Liver (tissue), 3 donors: ENCODE results near the gene ZNF506.

Experiments
- FOXA1 ChIP-seq: IDR thresholded peaks from 2 replicates; pipeline ENCODE4 v1.6.1; 2016; ENCODE audit warnings: antibody characterized with exemption
- GABPA ChIP-seq, 2 donors: IDR thresholded peaks in 1 of 2; conservative IDR thresholded peaks in 1 of 2; 2 replicates each; pipeline ENCODE4 v1.6.1; 2016; ENCODE audit warnings: antibody characterized with exemption in 2 of 2, mild to moderate bottlenecking in 1 of 2, moderate library complexity in 1 of 2
- HNF4A ChIP-seq, 2 donors: conservative IDR thresholded peaks; 2 replicates each; pipeline ENCODE4 v1.6.1; 2016; ENCODE audit warnings: antibody characterized with exemption in 2 of 2, mild to moderate bottlenecking in 2 of 2
- RAD21 ChIP-seq, 2 donors: IDR thresholded peaks; 2 replicates each; pipeline ENCODE4 v1.6.1; 2016; ENCODE audit warnings: antibody characterized with exemption in 2 of 2, mild to moderate bottlenecking in 2 of 2
- TAF1 ChIP-seq: conservative IDR thresholded peaks from 2 replicates; pipeline ENCODE4 v1.6.1; 2016; ENCODE audit warnings: antibody characterized with exemption, mild to moderate bottlenecking
- YY1 ChIP-seq: IDR thresholded peaks from 2 replicates; pipeline ENCODE4 v1.6.1; 2016; ENCODE audit warnings: antibody characterized with exemption, mild to moderate bottlenecking
- TF ChIP-seq, protein P1 (sequence below): fragments of 150-350 bp; IDR thresholded peaks from 2 replicates; pipeline ENCODE4 v1.5.1; 2017; ENCODE audit warnings: improper control_type of control experiment, low read depth, low read length; ENCODE audit not compliant: missing input control
- TF ChIP-seq, protein P2 (sequence below): IDR thresholded peaks from 2 replicates; pipeline ENCODE4 v1.6.1; 2016; ENCODE audit warnings: antibody characterized with exemption
- TF ChIP-seq, protein P3 (sequence below): IDR thresholded peaks from 2 replicates; pipeline ENCODE4 v1.6.1; 2016; ENCODE audit warnings: antibody characterized with exemption
- TF ChIP-seq, protein P4 (sequence below): IDR thresholded peaks from 2 replicates; pipeline ENCODE4 v1.6.1; 2016; ENCODE audit warnings: antibody characterized with exemption
- TF ChIP-seq, protein P5 (sequence below): IDR thresholded peaks from 2 replicates; pipeline ENCODE4 v1.6.1; 2016; ENCODE audit warnings: antibody characterized with exemption, mild to moderate bottlenecking
- donor health status: healthy.
- donor health status: healthy.

DNA sequence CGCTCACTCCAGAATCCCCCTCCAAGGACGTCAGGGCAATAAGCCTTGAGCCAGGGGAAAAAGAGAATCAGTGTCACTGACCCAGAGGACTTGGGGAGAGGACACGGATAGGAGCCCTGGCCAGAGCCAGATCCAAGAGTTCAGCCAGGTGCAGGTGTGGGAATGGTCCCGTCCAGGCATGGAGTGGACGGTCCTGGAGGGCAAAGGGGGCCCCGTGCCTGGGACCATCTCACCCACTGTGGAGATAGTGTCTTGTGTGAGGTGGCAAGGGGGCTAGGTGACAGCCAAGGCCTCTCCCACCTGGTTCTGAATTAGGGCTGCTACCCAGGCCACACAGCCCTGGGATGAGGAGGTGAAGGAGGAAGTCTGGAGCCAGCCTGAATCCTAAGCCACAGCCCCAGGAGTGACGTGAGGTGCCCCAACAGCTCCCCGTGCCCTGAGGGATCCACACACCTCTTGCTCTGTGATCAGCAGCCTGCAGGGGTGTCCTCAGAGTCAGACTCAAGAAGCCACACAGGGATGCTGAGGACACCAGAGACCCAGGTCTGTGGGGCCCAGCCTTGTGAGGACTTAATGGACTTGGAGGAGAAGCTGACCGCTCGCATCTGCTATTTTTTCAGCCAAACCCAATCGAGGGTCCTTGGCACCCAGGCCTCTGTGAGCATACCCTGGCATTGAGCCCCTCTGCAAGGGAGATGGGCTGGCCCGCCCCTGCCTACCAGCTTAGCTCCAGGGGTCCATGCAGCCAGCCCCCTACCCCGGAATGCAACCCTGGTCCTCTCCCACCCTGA, 72.2 kb downstream of the ZNF506 start:
- no peak for TF ChIP-seq YY1
- TF ChIP-seq, protein P1, sequence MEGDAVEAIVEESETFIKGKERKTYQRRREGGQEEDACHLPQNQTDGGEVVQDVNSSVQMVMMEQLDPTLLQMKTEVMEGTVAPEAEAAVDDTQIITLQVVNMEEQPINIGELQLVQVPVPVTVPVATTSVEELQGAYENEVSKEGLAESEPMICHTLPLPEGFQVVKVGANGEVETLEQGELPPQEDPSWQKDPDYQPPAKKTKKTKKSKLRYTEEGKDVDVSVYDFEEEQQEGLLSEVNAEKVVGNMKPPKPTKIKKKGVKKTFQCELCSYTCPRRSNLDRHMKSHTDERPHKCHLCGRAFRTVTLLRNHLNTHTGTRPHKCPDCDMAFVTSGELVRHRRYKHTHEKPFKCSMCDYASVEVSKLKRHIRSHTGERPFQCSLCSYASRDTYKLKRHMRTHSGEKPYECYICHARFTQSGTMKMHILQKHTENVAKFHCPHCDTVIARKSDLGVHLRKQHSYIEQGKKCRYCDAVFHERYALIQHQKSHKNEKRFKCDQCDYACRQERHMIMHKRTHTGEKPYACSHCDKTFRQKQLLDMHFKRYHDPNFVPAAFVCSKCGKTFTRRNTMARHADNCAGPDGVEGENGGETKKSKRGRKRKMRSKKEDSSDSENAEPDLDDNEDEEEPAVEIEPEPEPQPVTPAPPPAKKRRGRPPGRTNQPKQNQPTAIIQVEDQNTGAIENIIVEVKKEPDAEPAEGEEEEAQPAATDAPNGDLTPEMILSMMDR = no peak
- TF ChIP-seq FOXA1 = no peak
- TF ChIP-seq, protein P2, sequence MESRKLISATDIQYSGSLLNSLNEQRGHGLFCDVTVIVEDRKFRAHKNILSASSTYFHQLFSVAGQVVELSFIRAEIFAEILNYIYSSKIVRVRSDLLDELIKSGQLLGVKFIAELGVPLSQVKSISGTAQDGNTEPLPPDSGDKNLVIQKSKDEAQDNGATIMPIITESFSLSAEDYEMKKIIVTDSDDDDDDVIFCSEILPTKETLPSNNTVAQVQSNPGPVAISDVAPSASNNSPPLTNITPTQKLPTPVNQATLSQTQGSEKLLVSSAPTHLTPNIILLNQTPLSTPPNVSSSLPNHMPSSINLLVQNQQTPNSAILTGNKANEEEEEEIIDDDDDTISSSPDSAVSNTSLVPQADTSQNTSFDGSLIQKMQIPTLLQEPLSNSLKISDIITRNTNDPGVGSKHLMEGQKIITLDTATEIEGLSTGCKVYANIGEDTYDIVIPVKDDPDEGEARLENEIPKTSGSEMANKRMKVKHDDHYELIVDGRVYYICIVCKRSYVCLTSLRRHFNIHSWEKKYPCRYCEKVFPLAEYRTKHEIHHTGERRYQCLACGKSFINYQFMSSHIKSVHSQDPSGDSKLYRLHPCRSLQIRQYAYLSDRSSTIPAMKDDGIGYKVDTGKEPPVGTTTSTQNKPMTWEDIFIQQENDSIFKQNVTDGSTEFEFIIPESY = no peak
- no peak for TF ChIP-seq TAF1
- TF ChIP-seq, protein P3, sequence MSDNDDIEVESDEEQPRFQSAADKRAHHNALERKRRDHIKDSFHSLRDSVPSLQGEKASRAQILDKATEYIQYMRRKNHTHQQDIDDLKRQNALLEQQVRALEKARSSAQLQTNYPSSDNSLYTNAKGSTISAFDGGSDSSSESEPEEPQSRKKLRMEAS = no peak
- TF ChIP-seq HNF4A (conservative IDR thresholded peaks at IDR 0.05) = no peak
- TF ChIP-seq RAD21 (IDR thresholded peaks at IDR 0.05) = no peak
- TF ChIP-seq, protein P4, sequence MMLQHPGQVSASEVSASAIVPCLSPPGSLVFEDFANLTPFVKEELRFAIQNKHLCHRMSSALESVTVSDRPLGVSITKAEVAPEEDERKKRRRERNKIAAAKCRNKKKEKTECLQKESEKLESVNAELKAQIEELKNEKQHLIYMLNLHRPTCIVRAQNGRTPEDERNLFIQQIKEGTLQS = no peak
- TF ChIP-seq, protein P5, sequence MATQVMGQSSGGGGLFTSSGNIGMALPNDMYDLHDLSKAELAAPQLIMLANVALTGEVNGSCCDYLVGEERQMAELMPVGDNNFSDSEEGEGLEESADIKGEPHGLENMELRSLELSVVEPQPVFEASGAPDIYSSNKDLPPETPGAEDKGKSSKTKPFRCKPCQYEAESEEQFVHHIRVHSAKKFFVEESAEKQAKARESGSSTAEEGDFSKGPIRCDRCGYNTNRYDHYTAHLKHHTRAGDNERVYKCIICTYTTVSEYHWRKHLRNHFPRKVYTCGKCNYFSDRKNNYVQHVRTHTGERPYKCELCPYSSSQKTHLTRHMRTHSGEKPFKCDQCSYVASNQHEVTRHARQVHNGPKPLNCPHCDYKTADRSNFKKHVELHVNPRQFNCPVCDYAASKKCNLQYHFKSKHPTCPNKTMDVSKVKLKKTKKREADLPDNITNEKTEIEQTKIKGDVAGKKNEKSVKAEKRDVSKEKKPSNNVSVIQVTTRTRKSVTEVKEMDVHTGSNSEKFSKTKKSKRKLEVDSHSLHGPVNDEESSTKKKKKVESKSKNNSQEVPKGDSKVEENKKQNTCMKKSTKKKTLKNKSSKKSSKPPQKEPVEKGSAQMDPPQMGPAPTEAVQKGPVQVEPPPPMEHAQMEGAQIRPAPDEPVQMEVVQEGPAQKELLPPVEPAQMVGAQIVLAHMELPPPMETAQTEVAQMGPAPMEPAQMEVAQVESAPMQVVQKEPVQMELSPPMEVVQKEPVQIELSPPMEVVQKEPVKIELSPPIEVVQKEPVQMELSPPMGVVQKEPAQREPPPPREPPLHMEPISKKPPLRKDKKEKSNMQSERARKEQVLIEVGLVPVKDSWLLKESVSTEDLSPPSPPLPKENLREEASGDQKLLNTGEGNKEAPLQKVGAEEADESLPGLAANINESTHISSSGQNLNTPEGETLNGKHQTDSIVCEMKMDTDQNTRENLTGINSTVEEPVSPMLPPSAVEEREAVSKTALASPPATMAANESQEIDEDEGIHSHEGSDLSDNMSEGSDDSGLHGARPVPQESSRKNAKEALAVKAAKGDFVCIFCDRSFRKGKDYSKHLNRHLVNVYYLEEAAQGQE = no peak
- no peak for TF ChIP-seq GABPA (IDR thresholded peaks at IDR 0.05 in 1 of 2, conservative IDR thresholded peaks at IDR 0.05 in 1 of 2)
